Keratinocyte (primary cell): ENCODE measurements around the gene BCL7A. TPM values are rescaled to one million over a fixed set of nuclear protein-coding genes. Genes with fewer than 3 reads are reported as not detected.
A peak's percentile ranks its signal among the peaks of the same experiment; 100 is the strongest.

ENCODE experiments used
- DNase-seq: peaks from one replicate; pipeline ENCODE4 v3.0.0-alpha.2; 2011; ENCODE audit warnings: low read depth, missing footprints, low spot score
- FAIRE-seq: peaks from 2 replicates; lab custom pipeline; 2011; peaks lifted over from hg19 to GRCh38; lab: Jason Lieb, UNC
- H2AFZ ChIP-seq: 2 replicates; pipeline ENCODE4 v1.6.0; 2012; ENCODE audit warnings: low read length, control low read depth, inconsistent platforms; ENCODE audit not compliant: control insufficient read depth
- H3K27ac ChIP-seq: 2 replicates; pipeline ENCODE4 v1.5.1; 2011; ENCODE audit warnings: low read length; ENCODE audit not compliant: control insufficient read depth, insufficient read depth
- H3K27me3 ChIP-seq: 3 replicates; pipeline ENCODE4 v1.6.0; 2011; ENCODE audit warnings: low read length; ENCODE audit not compliant: control insufficient read depth, insufficient read depth; ENCODE audit errors: extremely low read depth
- H3K36me3 ChIP-seq, 2 experiments: 2 replicates in 1 of 2; 3 replicates in 1 of 2; pipeline ENCODE4 v1.5.1; 2011; ENCODE audit warnings: low read length in 2 of 2, mild to moderate bottlenecking in 1 of 2; ENCODE audit not compliant: control insufficient read depth in 2 of 2, insufficient read depth in 2 of 2; ENCODE audit errors: extremely low read depth in 1 of 2
- H3K4me1 ChIP-seq: 3 replicates; pipeline ENCODE4 v1.5.1; 2011; ENCODE audit warnings: low read length; ENCODE audit not compliant: control insufficient read depth, insufficient read depth; ENCODE audit errors: extremely low read depth
- H3K4me2 ChIP-seq: 3 replicates; pipeline ENCODE4 v1.6.0; 2011; ENCODE audit warnings: low read depth, low read length; ENCODE audit not compliant: control insufficient read depth, insufficient read depth; ENCODE audit errors: extremely low read depth
- H3K4me3 ChIP-seq, 3 experiments: fragments of 200-600 bp in 1 of 3; sonication (generic) in 1 of 3; 2 replicates in 2 of 3; 3 replicates in 1 of 3; pipeline ENCODE4 v1.5.1; 2011 to 2016; ENCODE audit warnings: low read length in 3 of 3, mild to moderate bottlenecking in 3 of 3, control low read depth in 2 of 3, inconsistent platforms in 1 of 3, low read depth in 1 of 3, mixed read lengths in 1 of 3, mixed run types in 1 of 3, moderate library complexity in 1 of 3; ENCODE audit not compliant: control insufficient read depth in 2 of 3, insufficient read depth in 2 of 3; ENCODE audit errors: extremely low read depth in 1 of 3
- H3K79me2 ChIP-seq: 2 replicates; pipeline ENCODE4 v1.6.0; 2012; ENCODE audit warnings: low read length; ENCODE audit not compliant: control insufficient read depth, insufficient read depth
- H3K9ac ChIP-seq: 3 replicates; pipeline ENCODE4 v1.6.0; 2011; ENCODE audit warnings: low read length; ENCODE audit not compliant: control insufficient read depth, insufficient read depth; ENCODE audit errors: extremely low read depth
- H3K9me1 ChIP-seq: 3 replicates; pipeline ENCODE4 v1.6.0; 2011; ENCODE audit warnings: low read length; ENCODE audit not compliant: control insufficient read depth, insufficient read depth; ENCODE audit errors: extremely low read depth
- H3K9me3 ChIP-seq: 2 replicates; pipeline ENCODE4 v1.5.1; 2012; ENCODE audit warnings: low read depth, low read length; ENCODE audit not compliant: control insufficient read depth
- H4K20me1 ChIP-seq: 3 replicates; pipeline ENCODE4 v1.6.0; 2011; ENCODE audit warnings: low read length; ENCODE audit not compliant: control insufficient read depth, insufficient read depth; ENCODE audit errors: extremely low read depth
- EZH2 ChIP-seq: IDR thresholded peaks from one replicate; pipeline ENCODE4 v1.6.1; 2012; ENCODE audit warnings: inconsistent platforms, mild to moderate bottlenecking, low read length, moderate library complexity
- dilution Hi-C: fragments of 300-500 bp; cut with MboI; formaldehyde crosslinking; loops from one replicate; pipeline ENCODE4 v1.7.0; 2020; ENCODE audit warnings: low sequenced_read_pairs; ENCODE audit not compliant: extremely low pct_ligation_motif_present
- polyA plus RNA-seq, 5 experiments: library from polyadenylated mRNA; depleted of rRNA in 3 of 5; stranded (reverse) in 3 of 5; stranded (forward) in 1 of 5; unstranded in 1 of 5; fragments of >200 nt; gene quantifications; 1 replicate in 1 of 5; 2 replicates in 3 of 5; 3 replicates in 1 of 5; pipeline versions ENCODE4 v1.2.1 to v1.2.3, GENCODE V29; 2011 to 2012; ENCODE audit warnings: missing spikeins in 2 of 5, low read depth in 1 of 5, low replicate concordance in 1 of 5
- TF ChIP-seq, protein P1 (sequence below), 3 experiments: IDR thresholded peaks in 1 of 3; conservative IDR thresholded peaks in 1 of 3; optimal IDR thresholded peaks in 1 of 3; 2 replicates in 2 of 3; 3 replicates in 1 of 3; pipeline versions ENCODE3 to v1.5.1; 2011; ENCODE audit warnings: low read length in 3 of 3, mild to moderate bottlenecking in 3 of 3, moderate library complexity in 2 of 3, control low read depth in 1 of 3, inconsistent platforms in 1 of 3; ENCODE audit not compliant: insufficient read depth in 2 of 3; ENCODE audit errors: extremely low read depth in 1 of 3

BCL7A gene
- polyA plus RNA-seq, 1 donor (not counting 4 experiments of a cell fraction or from before 2014, with no cell fraction given): 12.8 TPM

GRCh38 chr12:122031342-122032216, 9.9 kb downstream of the BCL7A start:
- TF ChIP-seq, protein P1, sequence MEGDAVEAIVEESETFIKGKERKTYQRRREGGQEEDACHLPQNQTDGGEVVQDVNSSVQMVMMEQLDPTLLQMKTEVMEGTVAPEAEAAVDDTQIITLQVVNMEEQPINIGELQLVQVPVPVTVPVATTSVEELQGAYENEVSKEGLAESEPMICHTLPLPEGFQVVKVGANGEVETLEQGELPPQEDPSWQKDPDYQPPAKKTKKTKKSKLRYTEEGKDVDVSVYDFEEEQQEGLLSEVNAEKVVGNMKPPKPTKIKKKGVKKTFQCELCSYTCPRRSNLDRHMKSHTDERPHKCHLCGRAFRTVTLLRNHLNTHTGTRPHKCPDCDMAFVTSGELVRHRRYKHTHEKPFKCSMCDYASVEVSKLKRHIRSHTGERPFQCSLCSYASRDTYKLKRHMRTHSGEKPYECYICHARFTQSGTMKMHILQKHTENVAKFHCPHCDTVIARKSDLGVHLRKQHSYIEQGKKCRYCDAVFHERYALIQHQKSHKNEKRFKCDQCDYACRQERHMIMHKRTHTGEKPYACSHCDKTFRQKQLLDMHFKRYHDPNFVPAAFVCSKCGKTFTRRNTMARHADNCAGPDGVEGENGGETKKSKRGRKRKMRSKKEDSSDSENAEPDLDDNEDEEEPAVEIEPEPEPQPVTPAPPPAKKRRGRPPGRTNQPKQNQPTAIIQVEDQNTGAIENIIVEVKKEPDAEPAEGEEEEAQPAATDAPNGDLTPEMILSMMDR (optimal IDR thresholded peaks at IDR 0.05 in 1 of 3, IDR thresholded peaks at IDR 0.05 in 1 of 3, conservative IDR thresholded peaks at IDR 0.05 in 1 of 3; ENCODE audit: extremely low read depth in 1 of 3, insufficient read depth in 2 of 3, low read length in 3 of 3): peak in 2 of 3 experiments; percentile 74 to 88
- TF ChIP-seq EZH2: no peak
- H3K79me2 ChIP-seq: peaks cover 66% of the 10 kb centered on the region

DNA sequence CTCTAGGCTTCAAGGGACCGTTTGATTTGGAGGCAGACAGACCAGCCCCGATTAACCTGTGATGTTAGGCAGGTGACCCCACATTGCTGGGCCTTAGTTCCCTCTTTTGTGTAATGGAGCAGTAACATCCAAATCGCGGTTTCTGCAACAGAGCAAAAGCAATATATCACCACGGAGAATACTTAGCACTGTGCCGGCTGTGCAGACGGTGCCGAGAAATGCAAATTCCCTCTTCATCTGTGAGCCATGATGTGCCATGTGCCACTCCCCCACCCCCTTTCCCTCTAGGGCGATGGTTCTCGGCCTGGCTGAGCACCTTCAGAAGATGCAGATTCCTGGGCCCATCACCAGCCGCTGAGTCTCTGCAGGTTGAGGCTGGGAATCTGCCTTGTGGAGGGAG, 10.9 kb downstream of the BCL7A start:
- Histone ChIP-seq H3K4me1 (peaks cover 44% of the 10 kb centered on the region), H3K4me2 (no peak overlapping the region), H3K9me3 (no peaks in the 10 kb centered on the region), H3K79me2 (peaks cover 57% of the 10 kb centered on the region), H3K36me3 (peaks cover 4 to 23% of the 10 kb centered on the region in 2 experiments), H3K27ac (no peak overlapping the region), H3K27me3 (no peaks in the 10 kb centered on the region), H3K9me1 (peaks cover 2% of the 10 kb centered on the region), H3K4me3 (no peak overlapping the region), H4K20me1 (peaks cover 3% of the 10 kb centered on the region), H3K9ac (no peak overlapping the region), H2AFZ (no peak overlapping the region)
- dilution Hi-C loops: no loop called here
- no peak for FAIRE-seq
- DNase-seq: no peak
- TF ChIP-seq, protein P1 (optimal IDR thresholded peaks at IDR 0.05 in 1 of 3, IDR thresholded peaks at IDR 0.05 in 1 of 3, conservative IDR thresholded peaks at IDR 0.05 in 1 of 3; ENCODE audit: extremely low read depth in 1 of 3, insufficient read depth in 2 of 3, low read length in 3 of 3): no peak
- no peak for TF ChIP-seq EZH2

More at GRCh38 chr12:122031342-122032216, 9.9 kb downstream of the BCL7A start:
- Histone ChIP-seq H3K4me1 (peaks cover 46% of the 10 kb centered on the region), H3K27me3 (no peaks in the 10 kb centered on the region), H2AFZ (no peak overlapping the region), H4K20me1 (peaks cover 3% of the 10 kb centered on the region), H3K9me1 (peaks cover 2% of the 10 kb centered on the region), H3K9me3 (no peaks in the 10 kb centered on the region), H3K4me3 (no peak overlapping the region), H3K27ac (no peak overlapping the region), H3K9ac (no peak overlapping the region), H3K4me2 (no peak overlapping the region), H3K36me3 (peaks cover 4 to 17% of the 10 kb centered on the region in 2 experiments)
- FAIRE-seq: no peak
- dilution Hi-C loops: no loop called here
- DNase-seq: no peak
